CD14-positive monocyte (primary cell): ENCODE measurements around the gene IL20. TPM values are rescaled to one million over a fixed set of nuclear protein-coding genes. Genes with fewer than 3 reads are reported as not detected.
A peak's percentile ranks its signal among the peaks of the same experiment; 100 is the strongest.

Experiments used
- DNase-seq, 3 donors: peaks; one replicate each; pipeline ENCODE4 v3.0.0-alpha.2; 2011 to 2022
- H2AFZ ChIP-seq: 2 replicates; pipeline ENCODE4 v1.6.0; 2012; ENCODE audit warnings: mild to moderate bottlenecking, low read depth, low read length, inconsistent platforms; ENCODE audit not compliant: insufficient read depth, poor library complexity, severe bottlenecking
- H3K27ac ChIP-seq, 2 donors: 1 replicate in 1 of 2; 2 replicates in 1 of 2; pipeline ENCODE4 v1.5.1; 2012 to 2013; ENCODE audit warnings: low read length in 2 of 2, control low read depth in 1 of 2, inconsistent platforms in 1 of 2, low read depth in 1 of 2, mild to moderate bottlenecking in 1 of 2
- H3K27me3 ChIP-seq, 2 donors: one replicate each; pipeline versions ENCODE4 v1.6.0 to v1.6.1; 2011 to 2013; ENCODE audit warnings: low read length in 2 of 2; ENCODE audit not compliant: control insufficient read depth in 2 of 2, insufficient read depth in 2 of 2
- H3K36me3 ChIP-seq, 2 donors: replicated peaks in 1 of 2; 1 replicate in 1 of 2; 2 replicates in 1 of 2; pipeline versions ENCODE4 v1.5.1 to v1.6.1; 2012 to 2013; ENCODE audit warnings: low read length in 2 of 2, control low read depth in 1 of 2, inconsistent platforms in 1 of 2, mild to moderate bottlenecking in 1 of 2; ENCODE audit not compliant: insufficient read depth in 2 of 2, control insufficient read depth in 1 of 2
- H3K4me1 ChIP-seq, 2 donors: 1 replicate in 1 of 2; 2 replicates in 1 of 2; pipeline versions ENCODE4 v1.5.1 to v1.6.1; 2012 to 2013; ENCODE audit warnings: low read length in 2 of 2, control low read depth in 1 of 2, inconsistent platforms in 1 of 2, mild to moderate bottlenecking in 1 of 2, moderate library complexity in 1 of 2; ENCODE audit not compliant: insufficient read depth in 2 of 2, control insufficient read depth in 1 of 2
- H3K4me2 ChIP-seq: replicated peaks from 2 replicates; pipeline ENCODE3; 2012; ENCODE audit warnings: low read length, moderate library complexity, mild to moderate bottlenecking; ENCODE audit not compliant: poor library complexity, severe bottlenecking; ENCODE audit errors: extremely low read depth
- H3K4me3 ChIP-seq, 3 experiments: fragments of 200-600 bp in 1 of 3; sonication (generic) in 1 of 3; replicated peaks in 1 of 3; 1 replicate in 2 of 3; 2 replicates in 1 of 3; pipeline ENCODE4 v1.5.1; 2011 to 2013; ENCODE audit warnings: low read length in 3 of 3, mild to moderate bottlenecking in 3 of 3, control low read depth in 2 of 3, low read depth in 2 of 3, inconsistent platforms in 1 of 3, moderate library complexity in 1 of 3
- H3K79me2 ChIP-seq: 2 replicates; pipeline ENCODE4 v1.6.0; 2012; ENCODE audit warnings: mild to moderate bottlenecking, control low read depth, inconsistent platforms, low read length, moderate library complexity; ENCODE audit not compliant: insufficient read depth
- H3K9ac ChIP-seq: 2 replicates; pipeline ENCODE4 v1.6.0; 2017; ENCODE audit warnings: low read length, mild to moderate bottlenecking; ENCODE audit not compliant: insufficient read depth, poor library complexity, severe bottlenecking
- H3K9me3 ChIP-seq, 2 donors: replicated peaks in 1 of 2; 1 replicate in 1 of 2; 2 replicates in 1 of 2; pipeline versions ENCODE4 v1.5.1 to v1.6.1; 2012 to 2013; ENCODE audit warnings: low read length in 2 of 2, control low read depth in 1 of 2; ENCODE audit not compliant: control insufficient read depth in 1 of 2, insufficient read depth in 1 of 2
- H4K20me1 ChIP-seq: 2 replicates; pipeline ENCODE4 v1.6.0; 2012; ENCODE audit warnings: mild to moderate bottlenecking, low read length, control low read depth, moderate library complexity; ENCODE audit not compliant: insufficient read depth
- H3K27ac Mint-ChIP-seq, 7 donors: one replicate each; pipeline ENCODE4 v1.8.0; 2020; ENCODE audit warnings: mild to moderate bottlenecking in 7 of 7, mixed read lengths in 7 of 7, moderate library complexity in 6 of 7, inconsistent platforms in 2 of 7
- H3K27me3 Mint-ChIP-seq, 3 donors: one replicate each; pipeline ENCODE4 v1.8.0; 2021 to 2022; ENCODE audit warnings: low read depth in 3 of 3, mild to moderate bottlenecking in 3 of 3, mixed read lengths in 3 of 3, moderate library complexity in 3 of 3, inconsistent platforms in 1 of 3
- H3K36me3 Mint-ChIP-seq, 2 donors: one replicate each; pipeline ENCODE4 v1.8.0; 2020; ENCODE audit warnings: mixed read lengths in 2 of 2, inconsistent platforms in 1 of 2, mild to moderate bottlenecking in 1 of 2
- H3K4me1 Mint-ChIP-seq: one replicate; pipeline ENCODE4 v1.8.0; 2020; ENCODE audit warnings: mild to moderate bottlenecking, mixed read lengths
- H3K4me3 Mint-ChIP-seq, 2 donors: one replicate each; pipeline ENCODE4 v1.8.0; 2020; ENCODE audit warnings: mild to moderate bottlenecking in 2 of 2, mixed read lengths in 2 of 2, moderate library complexity in 1 of 2
- H3K9me3 Mint-ChIP-seq, 7 donors: one replicate each; pipeline ENCODE4 v1.8.0; 2020 to 2022; ENCODE audit warnings: mixed read lengths in 7 of 7, mild to moderate bottlenecking in 6 of 7, moderate library complexity in 6 of 7, inconsistent platforms in 2 of 7
- CTCF ChIP-seq: fragments of 200-600 bp; IDR thresholded peaks from one replicate; pipeline ENCODE4 v1.8.0; 2022; ENCODE audit warnings: antibody characterized with exemption, mild to moderate bottlenecking
- WGBS: methylation state at CpG from one replicate; pipeline ENCODE4 v1.1.5; 2013; ENCODE audit warnings: missing lambda C conversion rate; ENCODE audit not compliant: insufficient coverage; 5-methylcytosine and 5-hydroxymethylcytosine counted together
- intact Hi-C, 2 donors: fragments of 100-400 bp; cut with micrococcal nuclease; formaldehyde crosslinking; loops; one replicate each; pipeline versions ENCODE4 v1.15.0 to v1.15.1; 2023
- polyA plus RNA-seq, 3 donors: library from polyadenylated mRNA; depleted of rRNA in 1 of 3; unstranded in 2 of 3; stranded (reverse) in 1 of 3; fragments of 300-500 nt in 2 of 3; fragments of >200 nt in 1 of 3; fragmentation: Illumina TruSeq in 2 of 3; gene quantifications; 1 replicate in 2 of 3; 2 replicates in 1 of 3; pipeline ENCODE4 v1.2.3, GENCODE V29; 2012 to 2021

Gene IL20
- polyA plus RNA-seq, 3 donors: not detected

- peaks cover 4 to 9% (median 8%) of the 10 kb centered on the region in 3 donors for H3K27me3 Mint-ChIP-seq
- H3K36me3 Mint-ChIP-seq: no peaks in the 10 kb centered on the region
- Histone ChIP-seq H3K79me2 (no peaks in the 10 kb centered on the region), H3K4me2 (no peak overlapping the region), H3K9me3 (no peaks in the 10 kb centered on the region), H3K36me3 (no peaks in the 10 kb centered on the region), H4K20me1 (no peaks in the 10 kb centered on the region), H3K4me1 (peaks cover 0 to under 1% of the 10 kb centered on the region in 2 donors), H3K27ac (no peak overlapping the region), H3K9ac (no peak overlapping the region), H3K27me3 (no peaks in the 10 kb centered on the region), H2AFZ (no peak overlapping the region), H3K4me3 (no peak overlapping the region)
- 100% methylated on average over 1 of the region's 3 CpGs for WGBS
- no peak for DNase-seq
- no peak overlapping the region for H3K27ac Mint-ChIP-seq
- H3K4me3 Mint-ChIP-seq: no peak overlapping the region
- intact Hi-C loops: no loop called here
- TF ChIP-seq CTCF: no peak
- peaks cover 7% of the 10 kb centered on the region for H3K4me1 Mint-ChIP-seq
- peaks cover 0 to 1% (median 0%) of the 10 kb centered on the region in 7 donors for H3K9me3 Mint-ChIP-seq
Measured at GRCh38 chr1:206896261-206896660, 30.8 kb downstream of the IL20 start.

- H3K27ac Mint-ChIP-seq: peak within 1 kb of the TSS in 1 of 7 donors; percentile 33
- Histone ChIP-seq H3K36me3 (no peaks in the 10 kb centered on the region), H3K4me2 (no peak within 1 kb of the TSS), H4K20me1 (no peaks in the 10 kb centered on the region), H3K4me3 (no peak within 1 kb of the TSS), H3K27me3 (no peaks in the 10 kb centered on the region), H3K4me1 (no peaks in the 10 kb centered on the region), H3K27ac (no peak within 1 kb of the TSS), H2AFZ (no peak within 1 kb of the TSS), H3K9ac (no peak within 1 kb of the TSS), H3K9me3 (no peaks in the 10 kb centered on the region), H3K79me2 (no peaks in the 10 kb centered on the region)
- intact Hi-C loops: no loop called here
- DNase-seq: no peak
- peaks cover 1 to 9% (median 8%) of the 10 kb centered on the region in 3 donors for H3K27me3 Mint-ChIP-seq
- H3K9me3 Mint-ChIP-seq: peaks cover 0 to 1% (median 0%) of the 10 kb centered on the region in 7 donors
- no peaks in the 10 kb centered on the region for H3K36me3 Mint-ChIP-seq
- H3K4me1 Mint-ChIP-seq: peaks cover 6% of the 10 kb centered on the region
- TF ChIP-seq CTCF: no peak
- WGBS: no CpG with 5 or more reads among the region's 4 CpGs
- H3K4me3 Mint-ChIP-seq: peak within 1 kb of the TSS in 1 of 2 donors; percentile 11
Measured at GRCh38 chr1:206897175-206897574, 31.8 kb downstream of the IL20 start, which contains the start of gene IL24. Gene IL24, plus strand, starts transcription at chr1:206897443. Its CDS starts 390 bp downstream, at chr1:206897833.
